GM12878 (cell line): ENCODE measurements around the gene RABGGTB.
"Not testable (repeated sequence)": the region's sequence is repeated elsewhere in the genome, so short reads cannot be mapped to it uniquely, and the experiment has no call there.

Source experiments
- CBX5 ChIP-seq: sonication (generic); IDR thresholded peaks from 2 replicates; pipeline ENCODE4 v1.6.1; 2016; ENCODE audit warnings: low read depth, moderate library complexity, mild to moderate bottlenecking, inconsistent platforms
- CHD1 ChIP-seq: IDR thresholded peaks from 2 replicates; pipeline ENCODE4 v1.6.1; 2012; ENCODE audit warnings: low read depth, low read length, improper control_type of control experiment
- CREB1 ChIP-seq: IDR thresholded peaks from 2 replicates; pipeline ENCODE4 v1.6.1; 2012; ENCODE audit warnings: low read depth, mild to moderate bottlenecking, inconsistent platforms
- CTCF ChIP-seq, 3 experiments: IDR thresholded peaks in 2 of 3; conservative IDR thresholded peaks in 1 of 3; 2 replicates each; pipeline ENCODE4 v1.5.1; 2011; ENCODE audit warnings: low read depth in 3 of 3, low read length in 3 of 3, mild to moderate bottlenecking in 3 of 3, control low read depth in 2 of 3, moderate library complexity in 2 of 3, inconsistent platforms in 1 of 3, mixed read lengths in 1 of 3; ENCODE audit not compliant: control insufficient read depth in 2 of 3, insufficient read depth in 1 of 3; ENCODE audit errors: extremely low read depth in 1 of 3
- HDAC6 ChIP-seq: fragments of 200-600 bp; sonication (generic); IDR thresholded peaks from one replicate; pipeline ENCODE4 v1.8.0; 2017; ENCODE audit warnings: antibody characterized with exemption; ENCODE audit not compliant: unreplicated experiment
- PAX8 ChIP-seq: fragments of 450-650 bp; IDR thresholded peaks from 2 replicates; pipeline ENCODE4 v1.6.1; 2017; ENCODE audit warnings: mild to moderate bottlenecking, moderate library complexity
- POLR2A ChIP-seq: IDR thresholded peaks from 2 replicates; pipeline ENCODE4 v1.6.1; 2011; ENCODE audit warnings: low read depth, mild to moderate bottlenecking, low read length
- RBBP5 ChIP-seq: fragments of 200-600 bp; sonication (generic); conservative IDR thresholded peaks from 2 replicates; pipeline ENCODE4 v1.6.1; 2016
- SMARCA5 ChIP-seq: fragments of 450-650 bp; IDR thresholded peaks from 2 replicates; pipeline ENCODE4 v1.6.1; 2017; ENCODE audit warnings: mild to moderate bottlenecking
- SP1 ChIP-seq: IDR thresholded peaks from one replicate; pipeline ENCODE4 v1.6.1; 2011; ENCODE audit warnings: low read depth, low read length
- SREBF2 ChIP-seq: IDR thresholded peaks from 2 replicates; pipeline ENCODE4 v1.6.1; 2012; ENCODE audit warnings: mild to moderate bottlenecking, low read length
- YY1 ChIP-seq: IDR thresholded peaks from 2 replicates; pipeline ENCODE4 v1.6.1; 2011; ENCODE audit warnings: low read depth, mild to moderate bottlenecking, low read length
- ZNF217 ChIP-seq: fragments of 450-650 bp; IDR thresholded peaks from 2 replicates; pipeline ENCODE4 v1.6.1; 2017; ENCODE audit warnings: antibody characterized with exemption, mild to moderate bottlenecking

- not testable (repeated sequence) for TF ChIP-seq HDAC6; ZNF217; CREB1; CTCF (IDR thresholded peaks at IDR 0.05 in 2 of 3, conservative IDR thresholded peaks at IDR 0.05 in 1 of 3; ENCODE audit: control insufficient read depth in 2 of 3, extremely low read depth in 1 of 3, insufficient read depth in 1 of 3, low read depth in 3 of 3, low read length in 3 of 3); PAX8; CHD1; POLR2A; SMARCA5; RBBP5; YY1; CBX5; SP1; SREBF2
Observed at GRCh38 chr1:75801480-75801879, 15.4 kb downstream of the RABGGTB start.
